GM19463 (cell line): Measurements from ENCODE around the gene VASH2.
"Not testable (repeated sequence)": the region's sequence is repeated elsewhere in the genome, so short reads cannot be mapped to it uniquely, and the experiment has no call there.

ENCODE experiments used
- ATAC-seq: cut with Tn5 transposase; IDR thresholded peaks from one replicate; pipeline ENCODE4 v1.9.1; 2021; ENCODE audit warnings: mild to moderate bottlenecking, moderate library complexity; ENCODE audit not compliant: unreplicated experiment

The VASH2 gene

GRCh38 chr1:212977781-212978645, 27.7 kb downstream of the VASH2 start:
- no peak for ATAC-seq

DNA sequence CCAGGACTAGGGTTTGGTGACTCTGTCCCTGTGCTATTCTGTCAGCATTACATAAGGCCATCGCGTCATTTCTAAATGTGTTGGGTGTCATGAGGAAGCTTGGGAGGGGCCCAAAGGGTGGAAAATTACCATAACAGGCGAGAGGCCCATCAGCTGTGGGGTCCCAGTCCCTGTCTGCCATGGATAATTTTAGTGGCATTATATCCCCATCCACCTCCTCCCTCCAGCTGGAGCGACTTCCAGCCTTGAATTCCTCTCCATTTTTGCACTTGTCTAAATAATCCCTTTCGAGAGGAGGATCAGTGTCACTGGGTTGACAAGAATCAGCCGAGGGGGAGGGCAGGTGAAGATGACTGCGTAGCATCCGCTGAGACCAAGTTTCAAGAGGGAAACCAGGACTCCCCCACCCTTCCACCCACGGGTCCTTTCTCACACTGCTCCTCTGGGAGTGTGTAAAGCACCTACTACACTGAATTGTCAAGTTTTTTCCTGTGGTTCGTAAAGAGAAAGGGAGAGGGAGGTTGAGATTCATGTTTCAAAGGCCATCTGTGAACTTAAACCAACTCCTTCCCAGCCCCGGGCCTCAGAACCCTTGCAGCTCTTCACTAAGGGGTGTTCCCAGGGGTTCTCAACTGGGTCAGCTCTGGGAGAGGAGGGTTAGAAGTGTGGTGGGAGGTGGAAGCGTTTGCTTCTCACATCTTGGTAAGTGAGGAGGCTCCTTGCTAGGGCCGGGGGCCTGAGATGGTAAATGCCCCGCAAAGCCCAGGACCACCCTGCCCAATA, 29.2 kb downstream of the VASH2 start:
- ATAC-seq, result peak; percentile 56

- ATAC-seq, result no peak
Observed at GRCh38 chr1:212980123-212980785, 29.9 kb downstream of the VASH2 start.

- no peak for ATAC-seq
Observed at GRCh38 chr1:212981025-212981495, 30.7 kb downstream of the VASH2 start.

- peak; percentile 52 for ATAC-seq
Observed at GRCh38 chr1:212981571-212982328, 31.4 kb downstream of the VASH2 start.

GRCh38 chr1:212982430-212983152, 32.2 kb downstream of the VASH2 start:
- ATAC-seq, result no peak

DNA sequence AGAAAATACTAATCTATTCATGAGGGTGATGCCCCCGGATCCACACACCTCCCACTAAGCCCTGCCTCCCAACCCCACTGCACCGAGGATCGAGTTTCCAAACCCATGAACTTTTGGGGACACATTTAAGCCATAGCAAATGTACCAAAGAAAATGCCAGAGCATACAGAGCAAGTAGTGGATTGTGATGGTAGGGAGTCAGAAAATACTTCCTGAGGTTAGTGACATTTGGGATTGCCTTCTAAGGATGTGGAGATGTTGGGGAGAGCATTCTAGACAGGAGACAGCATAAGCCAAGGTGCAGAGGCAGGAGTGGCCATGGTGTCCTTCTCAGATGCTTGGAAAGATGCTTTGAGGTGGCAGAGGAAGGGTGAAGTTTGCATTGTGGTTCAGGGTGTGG, 33.1 kb downstream of the VASH2 start:
- ATAC-seq, result no peak

- no peak for ATAC-seq
Observed at GRCh38 chr1:212984522-212985291, 34.4 kb downstream of the VASH2 start.

DNA sequence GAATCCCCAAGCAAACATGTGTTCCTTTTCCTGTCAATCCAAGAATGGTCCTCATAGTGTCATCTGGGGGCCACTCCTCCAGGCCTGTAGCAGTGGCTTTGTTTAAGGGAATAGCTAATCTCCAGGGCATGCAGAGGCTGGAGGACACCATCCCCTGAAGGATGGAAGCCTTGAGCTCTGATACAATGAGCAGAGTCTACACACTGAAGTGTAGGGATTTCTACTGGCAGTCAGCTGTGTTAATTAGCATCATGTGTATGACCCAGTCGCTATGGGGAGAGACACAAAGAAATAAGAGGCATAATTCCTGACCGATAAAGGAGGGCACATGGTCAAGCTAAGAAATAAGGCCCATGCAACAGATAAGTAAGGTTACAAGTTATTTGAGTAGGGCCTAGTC, 36.2 kb downstream of the VASH2 start:
- ATAC-seq, result no peak

GRCh38 chr1:212987702-212988322, 37.5 kb downstream of the VASH2 start:
- no peak for ATAC-seq

DNA sequence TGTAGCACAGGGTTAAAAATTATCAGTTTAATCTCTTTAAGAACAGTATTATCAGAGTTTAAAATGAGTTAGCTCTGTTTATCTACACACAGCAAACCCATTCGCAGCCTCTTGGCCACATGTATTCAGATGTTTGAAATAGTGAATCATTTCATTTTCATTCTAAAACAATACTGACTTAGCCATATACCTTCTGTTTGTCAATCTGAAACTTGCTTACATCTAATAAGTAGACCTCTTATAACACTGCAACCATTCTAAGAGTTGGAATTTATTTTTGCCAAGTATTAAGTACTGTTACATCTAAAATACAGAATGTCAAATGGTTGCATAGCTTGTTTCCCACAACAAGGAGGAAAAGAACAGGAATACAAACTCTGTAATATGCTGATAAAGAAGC, 39.9 kb downstream of the VASH2 start:
- ATAC-seq, result no peak

- ATAC-seq, result not testable (repeated sequence)
Observed at GRCh38 chr1:212993960-212994359, 43.6 kb downstream of the VASH2 start.

DNA sequence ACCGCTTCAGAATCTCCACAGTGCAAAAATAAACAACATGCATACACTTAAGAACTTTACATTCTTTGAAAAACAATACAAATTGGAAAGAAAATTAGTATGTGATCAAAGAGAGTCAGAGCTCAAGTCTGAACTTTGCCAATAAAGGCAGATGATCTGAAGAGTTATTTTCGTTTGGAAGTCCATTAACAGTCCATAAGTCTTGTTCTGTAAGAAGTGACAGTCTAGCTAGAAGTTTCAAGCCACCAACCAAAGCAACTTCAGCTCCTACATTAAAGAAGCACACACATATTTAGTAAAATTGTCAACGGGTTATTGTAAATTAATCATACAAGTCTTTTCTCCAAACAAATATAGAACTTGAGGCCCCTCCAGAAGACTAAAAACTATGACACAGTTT, 44.6 kb downstream of the VASH2 start:
- no peak for ATAC-seq

DNA sequence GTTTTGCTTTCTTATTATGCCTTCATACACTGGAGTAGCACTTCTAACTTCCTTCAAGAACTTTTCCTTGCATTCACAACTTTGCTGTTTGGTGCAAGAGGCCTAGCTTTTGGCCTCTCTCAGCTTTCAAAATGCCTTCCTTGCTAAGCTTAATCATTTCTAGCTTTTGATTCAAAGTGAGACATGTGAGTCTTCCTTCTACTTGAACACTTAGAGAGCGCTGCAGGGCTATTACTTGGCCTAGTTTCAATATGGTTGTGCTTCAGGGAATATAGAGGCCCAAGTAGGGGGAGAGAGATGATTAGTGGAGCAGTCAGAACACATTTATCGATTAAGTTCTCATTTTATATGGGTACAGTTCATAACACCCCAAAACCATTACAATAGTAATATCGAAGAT, 52.9 kb downstream of the VASH2 start:
- ATAC-seq, result peak; percentile 94

DNA sequence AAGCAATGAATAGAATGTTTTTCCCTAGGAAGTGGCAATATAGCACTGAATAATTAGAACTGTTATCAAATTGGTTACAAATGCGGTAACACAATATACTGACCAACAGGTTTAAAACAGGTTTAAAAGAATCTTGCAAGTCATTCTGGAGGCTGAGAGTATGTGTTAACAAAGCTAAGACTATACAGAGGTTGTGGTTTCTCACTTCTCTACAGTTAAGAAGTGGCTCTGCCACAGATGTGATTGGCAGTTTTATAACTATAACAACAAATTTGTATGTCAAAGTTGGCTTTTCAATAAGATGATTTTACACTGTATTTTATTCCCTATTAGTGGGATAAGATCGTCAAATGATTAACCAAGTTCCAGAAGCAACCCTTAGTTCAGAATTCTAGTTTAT, 58.2 kb downstream of the VASH2 start:
- ATAC-seq, result peak; percentile 83

GRCh38 chr1:213014642-213015041, 64.3 kb downstream of the VASH2 start:
- ATAC-seq, result no peak

DNA sequence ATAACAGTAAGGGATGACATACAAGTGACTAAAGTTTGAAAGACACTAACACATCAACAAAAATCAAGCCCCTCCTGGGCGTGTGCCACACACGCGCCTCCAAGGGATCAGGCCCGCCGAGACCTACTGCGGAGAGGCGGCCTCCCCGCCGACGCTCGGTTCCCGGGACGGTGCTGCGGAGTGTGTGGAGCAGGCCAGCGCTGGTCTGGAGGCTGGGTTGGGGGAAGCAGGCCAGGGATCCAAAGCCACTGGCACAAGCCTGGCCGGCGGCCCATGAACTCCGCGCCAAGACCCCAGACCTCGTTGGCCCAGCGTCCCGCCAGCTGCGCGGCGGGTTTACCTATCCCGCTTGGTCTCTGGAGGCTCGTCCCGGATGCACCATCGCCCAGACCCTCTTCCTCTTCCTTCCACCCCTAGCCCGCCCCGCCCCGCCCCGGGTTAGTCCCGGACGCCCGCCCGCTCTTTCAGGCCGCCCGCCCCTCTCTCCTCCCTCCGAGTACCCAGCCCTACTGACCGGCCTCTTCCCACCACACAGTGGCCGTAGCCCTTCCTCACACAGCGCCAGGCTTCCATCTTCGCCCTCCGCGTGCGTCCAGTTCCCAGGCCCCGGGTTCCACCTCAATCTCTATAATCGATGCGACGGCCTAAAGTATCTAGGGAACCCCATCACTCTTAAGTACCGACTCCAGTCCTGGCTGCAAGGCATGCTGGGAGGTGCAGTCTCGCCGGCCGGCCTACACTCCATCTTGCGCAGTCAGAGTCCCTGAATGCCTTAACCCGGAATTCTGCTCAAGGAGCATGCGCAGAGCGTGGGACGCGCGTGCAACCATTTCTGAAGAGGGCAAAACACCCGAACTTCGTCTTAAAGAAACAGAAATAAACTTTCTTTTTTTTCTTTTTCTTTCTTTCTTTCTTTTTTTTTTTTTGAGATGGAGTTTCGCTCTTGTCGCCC, 65.0 kb downstream of the VASH2 start, which contains the start of gene ANGEL2:
ANGEL2 (minus strand) TSS at position 769 of the 952 bp plus-strand sequence; CDS start at position 573, 196 bp downstream.
- peak; percentile 89 for ATAC-seq
